ENCODE measurements around the gene PIGH. TPM values are rescaled to one million over a fixed set of nuclear protein-coding genes. Genes with fewer than 3 reads are reported as not detected.
A peak's percentile ranks its signal among the peaks of the same experiment; 100 is the strongest.

Gene PIGH
- 8.0 and 16.8 TPM in 2 replicates for total RNA-seq (ENCODE audit: low replicate concordance)

GRCh38 chr14:67599698-67600561 is at the start of gene PIGH:
Gene PIGH, minus strand, starts transcription at chr14:67600268. Its CDS starts 65 bp downstream, at chr14:67600203.
- TF ChIP-seq CTCF (IDR thresholded peaks at IDR 0.05; ENCODE audit: insufficient read depth, low read length) = peak; percentile 58
- H3K4me3 ChIP-seq (ENCODE audit: low read depth, low read length) = peak within 1 kb of the TSS; percentile 87

GRCh38 chr14:67646131-67646530 is 46.1 kb upstream of the PIGH start:
- no peak for DNase-seq (ENCODE audit: low read depth)
- H3K4me3 ChIP-seq (ENCODE audit: low read depth, low read length) = no peak overlapping the region
- TF ChIP-seq CTCF (IDR thresholded peaks at IDR 0.05; ENCODE audit: insufficient read depth, low read length) = no peak

More at GRCh38 chr14:67599698-67600561, at the start of gene PIGH:
- peak; percentile 80 for DNase-seq (ENCODE audit: low read depth)

- no peak overlapping the region for H3K4me3 ChIP-seq (ENCODE audit: low read depth, low read length)
- no peak for DNase-seq (ENCODE audit: low read depth)
- no peak for TF ChIP-seq CTCF (IDR thresholded peaks at IDR 0.05; ENCODE audit: insufficient read depth, low read length)
Measured at GRCh38 chr14:67645414-67645813, 45.3 kb upstream of the PIGH start.

GRCh38 chr14:67644428-67644827 is 44.4 kb upstream of the PIGH start:
- H3K4me3 ChIP-seq (ENCODE audit: low read depth, low read length) = no peak overlapping the region
- no peak for TF ChIP-seq CTCF (IDR thresholded peaks at IDR 0.05; ENCODE audit: insufficient read depth, low read length)
- DNase-seq (ENCODE audit: low read depth) = peak; percentile 46

GRCh38 chr14:67643713-67644112 is 43.6 kb upstream of the PIGH start:
- no peak overlapping the region for H3K4me3 ChIP-seq (ENCODE audit: low read depth, low read length)
- no peak for TF ChIP-seq CTCF (IDR thresholded peaks at IDR 0.05; ENCODE audit: insufficient read depth, low read length)
- DNase-seq (ENCODE audit: low read depth) = no peak

GRCh38 chr14:67641902-67642749 is 42.1 kb upstream of the PIGH start:
- H3K4me3 ChIP-seq (ENCODE audit: low read depth, low read length) = no peak overlapping the region
- TF ChIP-seq CTCF (IDR thresholded peaks at IDR 0.05; ENCODE audit: insufficient read depth, low read length) = no peak
- no peak for DNase-seq (ENCODE audit: low read depth)
